OCI-LY1 (cell line): ENCODE measurements around the gene ABCB9.

Experiments
- H2AFZ ChIP-seq: fragments of 200-600 bp; sonication (generic), shearing (Covaris generic); 2 replicates; pipeline ENCODE4 v1.6.0; 2014; ENCODE audit warnings: antibody characterized with exemption, mild to moderate bottlenecking, low read length
- H3F3A ChIP-seq: fragments of 200-600 bp; sonication (generic), shearing (Covaris generic); 2 replicates; pipeline ENCODE4 v1.6.0; 2014; ENCODE audit warnings: mild to moderate bottlenecking, antibody characterized with exemption, low read length, moderate library complexity; ENCODE audit not compliant: insufficient read depth
- H3K27ac ChIP-seq: fragments of 200-600 bp; sonication (generic); 2 replicates; pipeline ENCODE4 v1.5.1; 2014; ENCODE audit warnings: low read length, mixed run types, mild to moderate bottlenecking, low read depth; ENCODE audit not compliant: poor library complexity, severe bottlenecking
- H3K27me3 ChIP-seq: fragments of 200-600 bp; sonication (generic); 2 replicates; pipeline ENCODE4 v1.6.0; 2014; ENCODE audit warnings: antibody characterized with exemption, mild to moderate bottlenecking, low read length, moderate library complexity; ENCODE audit not compliant: insufficient read depth
- H3K36me3 ChIP-seq: fragments of 200-600 bp; sonication (generic); 2 replicates; pipeline ENCODE4 v1.6.1; 2014; ENCODE audit warnings: mild to moderate bottlenecking, antibody characterized with exemption, low read length, moderate library complexity, mixed read lengths; ENCODE audit not compliant: insufficient read depth
- H3K4me1 ChIP-seq: fragments of 200-600 bp; sonication (generic); 2 replicates; pipeline ENCODE4 v1.5.1; 2014; ENCODE audit warnings: mild to moderate bottlenecking, low read length, moderate library complexity; ENCODE audit not compliant: insufficient read depth, severe bottlenecking
- H3K4me2 ChIP-seq: fragments of 200-600 bp; sonication (generic), shearing (Covaris generic); 2 replicates; pipeline ENCODE4 v1.6.1; 2014; ENCODE audit warnings: low read length
- H3K4me3 ChIP-seq: fragments of 200-600 bp; sonication (generic); 2 replicates; pipeline ENCODE4 v1.5.1; 2014; ENCODE audit warnings: low read length, low read depth, mild to moderate bottlenecking, mixed read lengths; ENCODE audit not compliant: poor library complexity, severe bottlenecking
- H3K79me2 ChIP-seq: fragments of 200-600 bp; shearing (Covaris generic); 2 replicates; pipeline ENCODE4 v1.6.1; 2016; ENCODE audit warnings: mixed run types, low read length, mixed read lengths; ENCODE audit not compliant: insufficient read depth
- H3K9ac ChIP-seq: fragments of 200-600 bp; sonication (generic), shearing (Covaris generic); 2 replicates; pipeline ENCODE4 v1.6.1; 2014; ENCODE audit warnings: mild to moderate bottlenecking, low read length, mixed read lengths
- H3K9me2 ChIP-seq: fragments of 200-600 bp; sonication (generic), shearing (Covaris generic); 2 replicates; pipeline ENCODE4 v1.6.1; 2014; ENCODE audit warnings: low read depth, mild to moderate bottlenecking, low read length, mixed read lengths
- H3K9me3 ChIP-seq: fragments of 200-600 bp; shearing (Covaris generic); 2 replicates; pipeline ENCODE4 v1.6.1; 2014; ENCODE audit warnings: low read length, mixed read lengths
- H4K20me1 ChIP-seq: fragments of 200-600 bp; sonication (generic), shearing (Covaris generic); 2 replicates; pipeline ENCODE4 v1.6.0; 2016; ENCODE audit warnings: mild to moderate bottlenecking, low read length; ENCODE audit not compliant: insufficient read depth
- CTCF ChIP-seq: fragments of 200-600 bp; sonication (generic), shearing (Covaris generic); IDR thresholded peaks from 2 replicates; pipeline ENCODE4 v1.5.1; 2017; ENCODE audit warnings: mild to moderate bottlenecking, antibody characterized with exemption, low read length, moderate library complexity, mixed read lengths
- EZH2 ChIP-seq: fragments of 200-600 bp; sonication (generic), shearing (Covaris generic); IDR thresholded peaks from 2 replicates; pipeline ENCODE4 v1.8.0; 2017; ENCODE audit warnings: borderline replicate concordance, mixed run types, mild to moderate bottlenecking, antibody characterized with exemption, low read length, moderate library complexity, mixed read lengths

ABCB9 gene

DNA sequence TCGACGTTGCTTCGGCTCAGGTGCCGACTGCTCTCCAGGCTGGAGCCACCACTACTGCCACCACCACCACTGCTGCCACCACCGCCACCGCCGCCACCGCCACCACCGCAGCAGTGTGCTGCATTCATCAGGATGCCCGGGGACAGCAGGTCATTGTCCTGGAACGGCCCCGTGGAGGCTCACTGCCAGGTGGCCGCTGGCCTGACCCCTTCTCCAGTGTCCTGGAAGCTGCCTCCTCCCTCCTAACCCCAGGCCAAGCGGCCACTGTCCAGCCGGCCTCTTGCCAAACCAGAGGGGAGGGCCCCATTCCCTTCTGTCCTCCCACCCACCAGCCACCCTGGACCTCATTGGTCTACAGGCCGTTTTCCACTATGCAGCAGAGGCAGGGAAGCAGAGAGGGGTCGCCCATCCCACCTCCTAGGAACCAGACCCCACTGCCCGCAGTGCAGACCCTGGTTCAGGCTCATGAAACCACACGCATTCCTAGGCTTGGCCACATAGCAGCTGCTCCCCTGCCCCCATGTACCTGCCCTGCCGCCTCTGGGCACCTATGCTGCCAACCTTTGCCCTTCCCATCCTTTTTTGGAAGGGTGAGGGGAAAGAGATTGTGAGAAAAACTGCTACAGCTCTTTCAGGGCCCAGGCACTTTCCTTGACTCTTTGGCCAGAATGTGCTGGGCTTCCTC is 29.4 kb upstream of the ABCB9 start:
- Histone ChIP-seq H3K9ac (no peak overlapping the region), H3K79me2 (no peaks in the 10 kb centered on the region), H3F3A (no peaks in the 10 kb centered on the region), H3K27ac (no peak overlapping the region), H4K20me1 (no peaks in the 10 kb centered on the region), H3K36me3 (peaks cover 88% of the 10 kb centered on the region), H2AFZ (no peak overlapping the region), H3K4me1 (no peaks in the 10 kb centered on the region), H3K4me3 (no peak overlapping the region), H3K9me3 (no peaks in the 10 kb centered on the region), H3K9me2 (no peaks in the 10 kb centered on the region), H3K4me2 (no peak overlapping the region), H3K27me3 (no peaks in the 10 kb centered on the region)
- TF ChIP-seq EZH2 (no peak), CTCF (no peak)

- peaks cover 87% of the 10 kb centered on the region for H3K36me3 ChIP-seq
- TF ChIP-seq CTCF (no peak), EZH2 (no peak)
Measured at GRCh38 chr12:122994781-122995502, 28.7 kb upstream of the ABCB9 start.

GRCh38 chr12:122994140-122994675 is 27.9 kb upstream of the ABCB9 start:
- no peak overlapping the region for H3K27ac ChIP-seq
- peaks cover 83% of the 10 kb centered on the region for H3K36me3 ChIP-seq
- H3K9me2 ChIP-seq = no peaks in the 10 kb centered on the region
- H3K4me3 ChIP-seq = no peak overlapping the region
- H3K4me2 ChIP-seq = no peak overlapping the region
- no peaks in the 10 kb centered on the region for H3F3A ChIP-seq
- no peaks in the 10 kb centered on the region for H3K9me3 ChIP-seq
- no peaks in the 10 kb centered on the region for H3K79me2 ChIP-seq
- no peaks in the 10 kb centered on the region for H4K20me1 ChIP-seq
- H3K27me3 ChIP-seq = no peaks in the 10 kb centered on the region
- H3K4me1 ChIP-seq = no peaks in the 10 kb centered on the region
- no peak overlapping the region for H2AFZ ChIP-seq
- TF ChIP-seq CTCF (no peak), EZH2 (no peak)
- no peak overlapping the region for H3K9ac ChIP-seq

More at GRCh38 chr12:122994781-122995502, 28.7 kb upstream of the ABCB9 start:
- H3K79me2 ChIP-seq = no peaks in the 10 kb centered on the region
- H3K27ac ChIP-seq = no peak overlapping the region
- no peak overlapping the region for H3K4me3 ChIP-seq
- H3K9me3 ChIP-seq = no peaks in the 10 kb centered on the region
- no peaks in the 10 kb centered on the region for H3K4me1 ChIP-seq
- H2AFZ ChIP-seq = no peak overlapping the region
- H3K4me2 ChIP-seq = no peak overlapping the region
- no peaks in the 10 kb centered on the region for H4K20me1 ChIP-seq
- H3F3A ChIP-seq = no peaks in the 10 kb centered on the region
- H3K27me3 ChIP-seq = no peaks in the 10 kb centered on the region
- no peaks in the 10 kb centered on the region for H3K9me2 ChIP-seq
- H3K9ac ChIP-seq = no peak overlapping the region
